ENCODE results near the gene CACNA2D3.

The CACNA2D3 gene

GRCh38 chr3:54543446-54543845 is 421.1 kb downstream of the CACNA2D3 start:
- DNase-seq, result no peak

GRCh38 chr3:54547051-54547450 is 424.7 kb downstream of the CACNA2D3 start:
- no peak for DNase-seq

GRCh38 chr3:54547846-54548245 is 425.5 kb downstream of the CACNA2D3 start:
- DNase-seq, result no peak

- DNase-seq, result no peak
Measured at GRCh38 chr3:54549607-54550220, 427.4 kb downstream of the CACNA2D3 start.

GRCh38 chr3:54550221-54550977 is 428.0 kb downstream of the CACNA2D3 start:
- DNase-seq, result no peak

GRCh38 chr3:54556630-54557029 is 434.3 kb downstream of the CACNA2D3 start:
- DNase-seq, result no peak

GRCh38 chr3:54557538-54558428 is 435.4 kb downstream of the CACNA2D3 start:
- no peak for DNase-seq

- no peak for DNase-seq
Measured at GRCh38 chr3:54563501-54564200, 441.3 kb downstream of the CACNA2D3 start.

GRCh38 chr3:54564374-54564925 is 442.1 kb downstream of the CACNA2D3 start:
- DNase-seq, result no peak

- no peak for DNase-seq
Measured at GRCh38 chr3:54565956-54566355, 443.6 kb downstream of the CACNA2D3 start.

GRCh38 chr3:54567949-54568348 is 445.6 kb downstream of the CACNA2D3 start:
- no peak for DNase-seq

GRCh38 chr3:54570008-54570407 is 447.7 kb downstream of the CACNA2D3 start:
- no peak for DNase-seq

GRCh38 chr3:54572197-54572895 is 450.0 kb downstream of the CACNA2D3 start:
- DNase-seq, result no peak

GRCh38 chr3:54573858-54574257 is 451.5 kb downstream of the CACNA2D3 start:
- no peak for DNase-seq

GRCh38 chr3:54574906-54575617 is 452.7 kb downstream of the CACNA2D3 start:
- no peak for DNase-seq

- no peak for DNase-seq
Measured at GRCh38 chr3:54575618-54575960, 453.2 kb downstream of the CACNA2D3 start.

GRCh38 chr3:54577313-54577712 is 455.0 kb downstream of the CACNA2D3 start:
- no peak for DNase-seq

GRCh38 chr3:54578417-54578816 is 456.1 kb downstream of the CACNA2D3 start:
- no peak for DNase-seq

- no peak for DNase-seq
Measured at GRCh38 chr3:54580453-54580852, 458.1 kb downstream of the CACNA2D3 start.

GRCh38 chr3:54582424-54582823 is 460.1 kb downstream of the CACNA2D3 start:
- DNase-seq, result no peak

- no peak for DNase-seq
Measured at GRCh38 chr3:54591157-54591556, 468.8 kb downstream of the CACNA2D3 start.

All from RPMI8226 (cell line).